HG03280 (cell line): ENCODE data around the gene BCL6.
A peak's percentile ranks its signal among the peaks of the same experiment; 100 is the strongest.

Experiments
- ATAC-seq: cut with Tn5 transposase; IDR thresholded peaks from one replicate; pipeline ENCODE4 v1.9.1; 2021; ENCODE audit warnings: mild to moderate bottlenecking, moderate library complexity; ENCODE audit not compliant: unreplicated experiment

Gene BCL6

DNA sequence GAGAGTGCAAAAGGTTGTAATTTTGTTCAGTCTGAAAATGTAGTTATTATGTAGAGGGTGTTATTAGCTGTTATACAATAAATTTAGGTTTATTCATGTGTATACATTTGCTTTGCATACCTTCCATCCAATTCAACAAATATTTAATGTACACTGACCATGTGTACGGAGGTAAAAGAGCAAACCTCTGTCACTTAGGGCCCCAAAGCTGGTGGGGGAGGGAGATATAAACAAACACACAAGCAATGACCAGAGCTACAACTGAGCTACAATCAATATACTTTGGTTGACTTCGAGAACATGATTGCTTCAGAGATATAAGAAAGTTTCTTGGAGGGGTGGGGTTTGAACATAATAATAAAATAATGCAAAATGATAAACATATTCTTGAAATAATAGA lies 17.5 kb upstream of the BCL6 start:
- no peak for ATAC-seq

DNA sequence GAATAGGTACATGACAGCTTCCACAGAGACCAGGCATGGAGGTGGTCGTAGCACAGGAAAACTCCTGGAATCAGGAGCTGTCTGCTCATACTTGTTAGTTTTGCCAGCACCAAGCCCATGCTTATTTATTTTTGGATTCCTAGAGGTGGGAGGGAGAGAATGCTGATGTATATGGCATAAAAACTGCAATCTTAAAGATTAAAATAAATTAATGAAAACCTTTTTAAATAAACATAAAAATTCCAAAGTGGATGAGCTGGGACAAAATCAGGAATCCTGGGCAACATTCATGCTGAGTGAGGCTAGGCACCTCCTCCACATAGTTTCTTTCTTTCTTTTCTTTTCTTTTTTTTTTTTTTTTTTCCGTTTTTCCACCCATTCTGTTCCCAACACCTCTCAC lies 14.3 kb upstream of the BCL6 start:
- no peak for ATAC-seq

GRCh38 chr3:187758318-187758955 lies 13.2 kb upstream of the BCL6 start:
- ATAC-seq, result no peak

DNA sequence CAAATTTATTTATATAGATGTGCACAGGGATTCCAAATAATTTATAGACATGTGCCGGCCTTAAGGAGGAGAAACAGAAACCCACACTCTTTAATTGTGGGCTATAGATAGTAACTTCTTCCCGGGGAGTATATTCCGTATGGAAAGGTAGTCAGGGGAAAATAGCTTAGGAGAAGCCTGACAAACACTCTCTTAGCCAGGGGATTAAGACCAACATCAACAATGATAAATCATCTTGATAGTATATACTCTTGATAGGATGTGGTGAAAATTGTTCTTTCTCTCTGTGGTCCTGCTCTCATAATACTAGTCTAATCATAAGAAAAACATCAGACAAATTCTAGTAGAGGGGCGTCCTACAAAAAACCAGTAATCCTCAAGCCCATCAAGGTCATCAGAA lies 8.2 kb upstream of the BCL6 start:
- no peak for ATAC-seq

GRCh38 chr3:187750513-187751123 lies 5.3 kb upstream of the BCL6 start:
- ATAC-seq, result no peak

GRCh38 chr3:187750006-187750512 lies 4.8 kb upstream of the BCL6 start:
- no peak for ATAC-seq

GRCh38 chr3:187748050-187748481 lies 2.8 kb upstream of the BCL6 start:
- ATAC-seq, result peak; percentile 33

DNA sequence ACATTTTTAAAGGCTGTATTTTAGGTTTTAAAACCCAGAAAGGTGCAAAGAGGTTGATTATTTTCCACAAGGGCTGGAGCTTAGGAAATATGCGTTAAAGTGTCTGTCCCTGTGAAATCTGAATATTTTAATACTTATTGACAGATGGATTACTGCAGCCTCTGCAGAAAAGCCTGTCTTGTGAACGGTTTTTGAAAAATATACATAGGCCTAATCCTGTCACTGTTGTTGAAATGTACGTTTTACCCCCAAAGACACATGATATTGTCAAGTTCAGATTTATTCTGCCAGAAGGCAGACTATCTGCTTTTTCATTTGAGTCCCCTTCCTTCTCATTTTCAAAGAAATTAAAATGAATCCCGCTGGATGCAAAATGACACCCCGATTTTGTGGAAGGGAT lies 2.2 kb upstream of the BCL6 start:
- no peak for ATAC-seq

DNA sequence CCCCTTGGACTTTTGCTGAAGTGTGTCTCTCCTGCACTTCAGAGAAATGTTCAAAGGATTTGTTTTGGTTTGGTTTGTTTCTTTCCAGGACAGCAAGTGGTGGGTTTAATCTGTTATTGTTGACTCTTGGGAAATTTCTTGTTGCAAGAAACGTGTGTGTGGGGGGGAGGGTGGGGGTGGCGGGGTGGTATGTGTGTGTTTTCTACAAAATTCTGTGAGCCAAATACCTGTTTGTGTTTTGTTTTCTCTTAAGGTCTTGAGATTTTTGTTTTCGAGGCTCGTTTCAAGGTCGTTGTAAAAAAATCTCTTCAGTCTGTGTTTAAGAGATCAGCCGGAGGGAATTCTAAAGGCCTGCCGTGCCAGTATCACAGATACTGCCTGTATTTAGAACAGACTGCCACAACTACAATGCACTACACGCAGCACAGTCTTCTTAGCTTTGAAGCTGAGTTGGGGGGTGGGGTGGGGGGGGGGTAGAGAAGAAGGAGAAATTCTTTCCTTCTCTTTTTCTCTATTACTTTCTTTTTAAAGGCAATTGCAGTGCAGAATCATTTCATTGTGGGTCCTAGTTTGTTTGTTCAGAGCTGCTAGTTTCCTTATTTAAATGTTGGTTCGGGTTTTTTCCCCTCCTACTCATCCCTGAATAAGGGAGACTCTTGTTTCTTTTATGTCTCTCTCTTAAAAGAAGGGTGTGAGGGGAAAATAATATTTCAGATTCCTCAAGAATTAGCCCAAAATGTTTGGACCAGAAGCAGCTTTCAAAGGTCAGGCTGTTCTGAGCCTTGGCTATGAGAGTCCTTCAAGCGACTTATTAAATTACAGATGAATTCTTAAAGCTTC lies 1.4 kb upstream of the BCL6 start:
- no peak for ATAC-seq

DNA sequence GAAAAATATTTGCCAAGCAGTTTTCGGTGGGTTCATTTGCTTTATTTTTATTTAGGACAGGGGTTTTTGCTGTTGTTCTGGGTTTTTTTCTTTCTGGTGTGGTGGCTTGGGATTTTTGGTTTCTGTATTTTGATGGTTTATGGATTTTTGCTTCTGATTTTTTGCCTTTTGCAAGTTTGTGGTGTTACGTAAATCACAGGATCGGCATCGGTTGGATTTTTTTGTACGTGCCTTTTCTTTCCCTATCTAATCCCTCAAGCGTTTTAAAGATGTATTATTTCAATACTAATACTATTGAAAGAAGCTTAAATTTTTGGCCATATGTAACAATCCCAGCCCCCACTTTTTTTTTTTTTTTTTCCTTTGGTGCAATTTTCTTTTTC lies 782 bp upstream of the BCL6 start:
- no peak for ATAC-seq

DNA sequence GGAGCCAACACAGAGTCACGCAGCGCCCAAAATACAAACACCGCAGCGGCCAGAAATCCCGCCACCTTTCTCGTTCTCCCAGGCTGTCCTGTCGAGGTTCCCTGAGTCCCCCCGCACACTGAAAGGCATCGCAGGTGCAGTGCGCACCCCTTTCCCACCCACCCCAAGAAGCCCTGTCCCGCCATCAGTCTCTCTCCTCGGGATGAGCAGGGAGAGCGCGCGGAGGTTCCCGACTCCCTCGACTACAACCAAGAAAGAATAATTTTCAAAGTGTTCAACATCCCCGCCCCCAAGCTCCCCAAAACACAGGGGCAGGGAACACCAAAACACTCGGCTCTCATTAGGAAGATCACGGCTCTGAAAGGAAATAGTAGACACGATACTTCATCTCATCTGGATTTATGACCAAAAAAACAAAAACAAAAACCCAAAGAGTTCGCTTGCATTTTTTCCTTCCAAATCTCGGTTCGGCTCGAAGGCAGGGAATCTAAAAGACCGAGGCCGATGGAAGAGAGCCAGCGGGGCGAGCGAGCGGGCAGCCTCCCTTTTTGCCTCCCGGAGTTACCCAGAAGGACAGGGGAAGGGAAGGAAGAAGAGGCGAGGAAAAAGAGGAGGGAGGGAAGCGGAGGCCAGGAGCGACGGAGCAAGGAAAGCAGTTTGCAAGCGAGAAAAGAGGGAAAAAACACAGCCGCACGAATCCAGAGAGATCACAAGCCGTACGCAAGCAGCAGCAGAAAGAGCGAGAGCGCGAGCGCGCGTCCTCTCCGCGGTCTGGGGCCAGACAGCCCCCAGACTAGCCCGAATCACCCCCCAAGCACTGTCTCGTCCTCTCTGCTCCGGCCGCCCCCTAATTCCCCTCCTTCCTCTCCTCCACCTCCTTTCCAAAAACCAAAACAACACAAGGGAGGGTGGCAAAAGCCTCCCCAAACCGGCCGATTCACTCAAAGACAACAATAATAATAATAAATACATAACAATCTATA lies 808 bp downstream of the BCL6 start:
- no peak for ATAC-seq

DNA sequence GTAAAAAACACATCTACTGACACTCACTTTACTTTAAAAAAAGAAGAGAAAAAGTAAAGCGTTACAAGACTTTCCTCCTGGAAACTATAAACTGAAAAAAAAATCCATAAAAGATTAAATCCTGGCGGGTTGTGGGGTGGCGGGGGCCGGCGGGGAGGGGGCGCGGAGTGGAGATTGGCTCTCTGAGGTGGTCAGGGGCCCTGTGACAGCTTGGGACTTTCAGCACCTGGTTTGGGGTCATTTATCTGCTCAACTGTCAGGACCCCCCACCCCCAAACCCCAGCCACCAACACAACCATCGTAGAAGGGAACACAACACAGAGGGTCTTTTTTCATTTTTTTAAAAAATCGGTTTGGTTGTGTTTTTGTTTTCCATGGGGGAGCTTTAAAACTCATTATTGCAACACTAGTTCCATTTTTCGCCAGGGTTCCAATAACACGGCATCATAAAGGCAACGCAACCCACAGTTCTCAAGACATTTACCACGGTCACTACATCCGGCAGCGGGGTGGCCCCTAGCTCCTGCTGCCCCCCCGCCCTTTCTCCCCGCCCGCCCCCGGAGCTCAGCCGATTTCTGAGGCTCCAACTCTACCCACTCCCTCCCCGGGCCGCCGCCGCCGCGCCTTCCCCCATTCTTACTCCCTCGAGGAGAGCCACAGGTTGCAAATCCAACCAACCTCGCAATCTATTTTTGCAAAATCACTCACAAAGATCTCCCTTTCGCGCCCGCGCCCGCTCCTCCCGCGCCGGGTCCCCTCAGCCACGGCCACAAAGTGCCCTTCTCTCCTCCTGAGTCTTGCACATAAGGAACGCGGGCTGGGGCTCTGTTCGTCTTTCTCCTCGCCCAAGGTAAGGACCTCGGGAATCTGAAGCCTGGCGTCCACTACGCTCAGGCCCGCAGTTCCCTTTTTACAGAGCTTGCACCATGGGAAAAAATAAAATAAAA lies 1.8 kb downstream of the BCL6 start:
- ATAC-seq, result no peak

- no peak for ATAC-seq
Measured at GRCh38 chr3:187742351-187743171, 2.7 kb downstream of the BCL6 start.

GRCh38 chr3:187741403-187742350 lies 3.6 kb downstream of the BCL6 start:
- no peak for ATAC-seq

- ATAC-seq, result no peak
Measured at GRCh38 chr3:187740421-187741399, 4.6 kb downstream of the BCL6 start.

- ATAC-seq, result peak; percentile 56
Measured at GRCh38 chr3:187739561-187740332, 5.5 kb downstream of the BCL6 start.
